ENCODE measurements around the gene HSPE1.
"Not testable (repeated sequence)": the region's sequence is repeated elsewhere in the genome, so short reads cannot be mapped to it uniquely, and the experiment has no call there.

HSPE1 gene

DNA sequence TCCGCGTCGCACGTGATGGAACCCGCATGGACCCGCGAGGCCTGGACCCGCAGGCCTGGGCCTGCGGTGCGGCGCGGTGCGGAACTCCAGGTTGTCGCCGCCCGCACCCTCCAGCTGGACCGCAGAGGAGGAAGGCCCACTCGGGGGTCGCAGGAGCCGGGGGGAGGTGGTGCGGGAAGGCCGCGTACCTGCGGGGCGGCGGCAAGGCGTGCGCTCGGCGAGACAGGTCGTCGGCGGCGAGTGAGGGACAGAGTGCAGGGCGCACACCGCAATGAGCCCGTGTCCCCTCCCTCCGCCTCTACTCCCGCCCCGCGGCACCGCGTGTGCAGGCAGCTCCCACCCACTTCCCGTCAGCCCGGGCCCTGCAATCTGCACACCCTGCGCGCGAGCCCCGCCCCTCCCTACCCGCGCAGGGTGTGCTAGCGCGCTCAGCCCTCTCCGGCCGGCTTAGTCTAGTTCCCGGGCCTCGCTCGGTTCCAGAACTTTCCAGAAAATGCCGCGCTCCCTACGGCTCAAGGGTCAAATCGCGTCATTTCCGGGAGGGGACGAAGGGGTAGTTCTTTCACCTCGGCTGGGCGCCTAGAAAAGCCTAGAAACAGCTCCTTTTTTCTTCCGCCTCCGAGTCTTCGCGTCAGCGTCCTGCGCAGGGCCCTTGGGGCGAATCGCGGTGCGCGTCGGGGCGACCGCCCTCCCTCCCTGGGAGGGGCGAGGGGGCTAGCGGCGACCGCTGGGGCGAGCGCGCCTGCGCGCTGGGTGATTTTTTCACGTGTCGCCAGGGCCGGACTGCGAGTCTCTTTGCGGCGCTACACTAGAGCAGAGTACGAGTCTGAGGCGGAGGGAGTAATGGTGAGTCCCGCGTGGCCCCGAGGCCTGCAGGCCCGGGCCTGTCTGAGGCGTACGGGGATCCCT, at the start of gene HSPE1, which contains the start of gene HSPD1:
Gene HSPE1 (plus strand): TSS at position 786 of the 909 bp plus-strand sequence. CDS start 58 bp downstream, at position 844.
Gene HSPD1 (minus strand): TSS at position 247 of the 909 bp plus-strand sequence. CDS start 992 bp downstream, outside the sequence.
- DNase-seq (ENCODE audit: low read depth): peak; percentile 98

DNA sequence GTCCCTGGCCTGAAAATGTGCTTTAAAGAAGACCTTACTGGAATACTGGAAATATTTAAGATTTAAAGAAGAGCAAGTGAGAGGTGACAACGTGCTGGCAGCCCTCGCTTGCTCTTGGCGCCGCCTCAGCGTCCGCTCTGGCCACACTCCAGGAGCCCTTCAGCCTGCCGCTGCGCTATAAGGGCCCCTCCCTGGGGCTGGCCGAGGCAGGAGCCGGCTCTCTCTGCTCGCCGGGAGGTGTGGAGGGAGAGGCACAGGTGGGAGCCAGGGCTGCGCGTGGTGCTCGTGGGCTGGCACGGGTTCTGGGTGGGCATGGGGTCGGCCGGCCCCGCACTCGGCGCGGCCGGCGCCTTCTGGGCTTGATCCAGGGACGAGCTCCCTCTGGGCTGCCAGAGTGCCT, 49.7 kb upstream of the HSPE1 start:
- no peak for DNase-seq (ENCODE audit: low read depth)

DNA sequence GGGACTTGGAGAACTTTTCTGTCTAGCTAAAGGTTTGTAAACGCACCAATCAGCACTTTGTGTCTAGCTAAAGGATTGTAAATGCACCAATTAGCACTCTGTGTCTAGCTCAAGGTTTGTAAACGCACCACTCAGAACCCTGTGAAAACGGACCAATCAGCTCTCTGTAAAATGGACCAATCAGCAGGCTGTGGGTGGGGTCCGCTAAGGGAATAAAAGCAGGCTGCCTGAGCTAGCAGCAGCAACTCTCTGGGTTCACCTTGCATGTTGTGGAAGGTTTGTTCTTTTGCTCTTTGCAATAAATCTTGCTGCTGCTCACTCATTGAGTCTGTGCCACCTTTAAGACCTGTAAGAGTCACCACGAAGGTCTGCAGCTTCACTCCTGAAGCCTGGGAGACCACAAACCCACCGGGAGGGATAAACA, 49.2 kb upstream of the HSPE1 start:
- DNase-seq (ENCODE audit: low read depth): not testable (repeated sequence)

GRCh38 chr2:197452754-197453122, 47.4 kb upstream of the HSPE1 start:
- DNase-seq (ENCODE audit: low read depth): no peak

- peak; percentile 96 for DNase-seq (ENCODE audit: low read depth)
Measured at GRCh38 chr2:197453123-197453913, 46.9 kb upstream of the HSPE1 start, which contains the start of gene COQ10B. COQ10B (plus strand) TSS chr2:197453552; CDS start chr2:197453561, 9 bp downstream.

- no peak for DNase-seq (ENCODE audit: low read depth)
Measured at GRCh38 chr2:197453914-197454398, 46.2 kb upstream of the HSPE1 start.

DNA sequence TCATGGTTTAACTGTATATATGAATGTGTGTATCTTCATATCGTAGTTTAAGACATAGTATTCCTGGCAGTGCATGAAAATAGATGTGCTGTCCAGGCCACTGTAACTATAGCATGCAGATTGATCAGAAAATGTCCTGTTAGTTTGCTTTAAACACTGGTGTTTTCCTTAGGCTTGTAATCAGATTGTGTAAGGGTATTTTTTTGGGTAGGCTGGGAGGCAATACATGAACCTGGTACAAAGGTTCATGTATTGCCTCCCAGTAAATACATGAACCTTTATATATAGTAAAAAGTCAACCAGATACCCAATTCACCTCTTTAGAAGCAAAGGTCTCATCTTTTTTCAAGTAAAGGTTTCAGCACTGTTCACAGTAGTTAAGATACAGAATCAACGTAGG, 45.3 kb upstream of the HSPE1 start:
- no peak for DNase-seq (ENCODE audit: low read depth)

DNA sequence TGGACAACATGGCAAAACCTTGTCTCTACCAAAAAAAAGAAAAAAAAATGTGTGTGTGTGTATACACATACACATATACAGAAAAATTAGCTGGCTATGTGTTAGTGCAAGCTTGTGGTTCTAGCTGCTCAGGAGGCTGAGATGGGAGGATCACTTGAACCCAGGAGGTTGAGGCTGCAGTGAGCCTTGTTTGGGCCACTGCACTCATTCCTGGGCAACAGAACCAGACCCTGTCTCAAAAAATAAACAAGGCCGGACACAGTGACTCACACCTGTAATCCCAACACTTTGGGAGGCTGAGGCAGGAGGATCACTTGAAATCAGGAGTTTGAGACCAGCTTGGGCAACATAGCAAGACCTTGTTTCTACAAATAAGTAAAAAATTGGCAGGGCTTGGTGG, 44.8 kb upstream of the HSPE1 start:
- DNase-seq (ENCODE audit: low read depth): no peak

- DNase-seq (ENCODE audit: low read depth): no peak
Measured at GRCh38 chr2:197460649-197461048, 39.5 kb upstream of the HSPE1 start.

DNA sequence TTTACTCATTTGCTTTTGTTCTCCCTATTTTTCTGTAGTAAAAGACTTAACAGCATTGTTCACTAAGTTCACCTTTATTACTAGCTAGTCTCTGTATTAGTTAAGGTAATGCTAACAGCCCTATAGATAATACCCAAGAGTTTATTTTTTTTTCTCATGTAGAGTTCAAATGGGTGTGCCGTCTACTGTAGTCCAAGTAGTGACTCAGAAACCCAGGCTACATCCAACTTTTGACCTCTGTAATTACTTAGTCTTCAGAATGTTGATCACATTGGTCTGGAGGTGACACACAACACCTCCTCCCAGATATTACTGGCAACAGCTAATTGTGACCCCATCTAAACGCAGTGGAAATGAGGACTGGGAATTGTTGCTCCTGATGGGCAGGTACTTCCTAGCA, 39.1 kb upstream of the HSPE1 start:
- DNase-seq (ENCODE audit: low read depth): no peak

GRCh38 chr2:197464175-197464574, 36.0 kb upstream of the HSPE1 start:
- no peak for DNase-seq (ENCODE audit: low read depth)

DNA sequence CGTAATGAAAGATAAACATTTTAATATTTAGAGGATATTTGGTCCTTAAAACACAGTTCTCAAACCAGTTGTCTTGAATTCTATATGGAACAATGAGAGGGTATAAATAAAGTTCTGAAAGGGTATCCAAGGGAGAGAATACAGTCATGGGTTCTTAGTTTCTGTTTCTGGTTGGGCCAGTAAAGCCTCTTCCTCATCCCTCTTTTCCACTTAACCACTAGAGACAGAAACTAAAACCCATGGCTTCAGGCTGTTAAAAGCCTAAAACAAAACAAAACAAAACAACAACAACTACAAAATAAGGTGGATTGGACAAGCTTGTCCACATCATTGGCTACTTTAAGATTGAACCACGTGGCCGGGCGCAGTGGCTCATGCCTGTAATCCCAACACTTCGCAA, 28.0 kb upstream of the HSPE1 start:
- no peak for DNase-seq (ENCODE audit: low read depth)

GRCh38 chr2:197477797-197478196, 22.4 kb upstream of the HSPE1 start:
- DNase-seq (ENCODE audit: low read depth): no peak

GRCh38 chr2:197480165-197481036, 19.8 kb upstream of the HSPE1 start:
- no peak for DNase-seq (ENCODE audit: low read depth)

DNA sequence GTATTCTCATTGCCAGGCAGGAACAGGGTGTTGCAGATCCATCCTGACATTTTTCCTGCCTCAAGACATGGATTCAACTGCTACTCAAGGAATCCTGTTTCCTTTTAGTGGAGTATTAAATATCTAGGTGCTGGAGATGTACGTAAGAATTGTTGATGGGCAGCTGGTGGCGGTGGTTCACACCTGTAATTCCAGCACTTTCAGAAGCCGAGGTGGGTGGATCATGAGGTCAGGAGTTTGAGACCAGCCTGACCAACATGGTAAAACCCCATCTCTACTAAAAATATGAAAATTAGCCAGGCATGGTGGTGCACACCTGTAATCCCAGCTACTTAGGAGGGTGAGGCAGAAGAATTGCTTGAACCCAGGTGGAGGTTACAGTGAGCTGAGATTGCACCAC, 15.9 kb upstream of the HSPE1 start:
- not testable (repeated sequence) for DNase-seq (ENCODE audit: low read depth)

GRCh38 chr2:197486175-197486574, 14.0 kb upstream of the HSPE1 start:
- no peak for DNase-seq (ENCODE audit: low read depth)

DNA sequence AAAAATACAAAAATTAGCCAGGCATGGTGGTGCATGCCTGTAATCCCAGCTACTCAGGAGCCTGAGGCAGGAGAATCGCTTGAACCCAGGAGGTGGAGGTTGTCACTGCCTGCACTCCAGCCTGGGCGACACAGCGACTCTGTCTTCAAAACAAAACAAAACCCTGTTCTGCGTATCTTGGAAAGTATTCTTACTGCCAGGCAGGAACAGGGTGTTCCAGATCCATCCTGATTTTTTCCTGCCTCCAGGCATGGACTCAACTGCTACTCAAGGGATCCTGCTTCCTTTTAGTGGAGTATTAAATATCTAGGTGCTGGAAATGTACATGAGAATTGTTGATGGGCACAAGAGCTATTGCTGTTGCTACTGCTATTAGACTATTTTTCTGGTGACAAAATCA, 12.8 kb upstream of the HSPE1 start:
- no peak for DNase-seq (ENCODE audit: low read depth)

DNA sequence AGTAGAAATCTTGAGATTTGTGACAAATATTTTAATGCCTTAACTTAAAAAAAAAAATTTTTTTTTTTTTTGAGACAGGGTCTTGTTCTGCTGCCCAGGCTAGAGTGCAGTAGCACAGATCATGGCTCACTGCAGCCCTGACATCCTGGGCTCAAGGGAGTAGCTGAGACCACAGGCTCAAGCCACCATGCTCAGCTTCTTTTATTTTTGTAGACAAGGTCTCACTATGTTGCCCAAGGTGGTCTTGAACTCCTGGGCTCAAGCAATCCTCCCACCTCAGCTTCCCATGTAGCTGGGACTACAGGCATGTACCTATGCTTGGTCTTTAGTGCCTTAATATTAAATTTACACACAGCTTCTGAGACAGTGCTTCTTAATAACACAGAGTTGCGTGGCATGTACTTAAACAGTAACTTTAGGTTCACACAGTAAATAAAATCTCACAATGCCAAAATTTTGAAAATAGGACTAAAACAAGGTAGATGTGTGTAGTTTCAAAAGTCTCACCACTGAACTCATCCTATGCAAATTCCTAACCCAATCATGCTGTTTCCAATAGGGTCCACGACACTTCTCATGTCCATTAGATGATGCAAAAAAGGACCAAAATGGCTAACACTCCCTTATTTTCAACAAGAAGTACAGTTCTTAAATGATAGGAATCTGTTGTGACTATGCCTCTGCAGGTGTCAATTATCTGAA, 4.6 kb upstream of the HSPE1 start:
- no peak for DNase-seq (ENCODE audit: low read depth)

- DNase-seq (ENCODE audit: low read depth): no peak
Measured at GRCh38 chr2:197496695-197497094, 3.5 kb upstream of the HSPE1 start.

GRCh38 chr2:197497326-197497725, 2.9 kb upstream of the HSPE1 start:
- DNase-seq (ENCODE audit: low read depth): no peak
